ENCODE results near the gene MICU1. TPM values are rescaled to one million over a fixed set of nuclear protein-coding genes. Genes with fewer than 3 reads are reported as not detected.

MICU1 gene
- total and polyA plus RNA-seq, 2 experiments from 2014 or later = 27.5 to 52.3 TPM

DNA sequence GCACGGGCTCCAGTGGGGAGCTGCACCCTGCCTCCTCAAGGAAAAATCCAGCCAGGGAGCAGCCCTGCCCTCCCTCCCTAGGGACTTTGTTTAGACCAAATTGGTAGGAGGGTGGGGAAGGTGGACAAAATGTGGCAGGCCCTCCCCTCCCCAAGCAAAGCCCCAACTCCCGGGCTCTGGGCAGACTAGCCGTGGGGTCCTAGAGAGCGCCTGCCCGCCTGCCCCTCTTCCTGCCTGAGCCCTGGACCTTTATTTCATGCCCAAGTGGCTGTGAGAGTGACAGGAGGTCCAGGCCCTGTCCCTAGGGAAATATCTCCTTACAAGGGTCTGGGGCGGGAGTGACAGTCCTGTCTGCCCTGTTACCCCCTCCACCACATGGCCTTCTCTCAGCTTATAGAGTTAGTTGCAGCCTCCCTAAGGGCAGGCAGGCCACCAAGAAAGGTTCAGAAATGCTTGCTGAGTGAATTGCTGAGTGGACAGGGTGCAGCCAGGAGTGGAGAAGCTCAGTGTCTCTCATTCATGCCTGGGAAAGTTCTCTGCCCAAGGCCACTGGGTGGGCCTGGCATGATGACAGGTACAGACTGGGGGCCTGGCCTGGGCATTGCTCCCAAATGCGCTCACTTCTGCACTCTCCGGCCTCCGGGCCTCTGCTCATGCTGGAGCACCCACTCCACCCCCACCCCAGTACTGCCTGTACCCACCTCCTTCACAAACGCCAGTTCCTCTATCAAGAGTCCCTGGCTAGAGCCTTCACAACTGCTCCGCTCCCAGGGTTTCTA, 296.4 kb downstream of the MICU1 start:
- no peaks in the 10 kb centered on the region for H4K20me1 ChIP-seq (replicated peaks; ENCODE audit: insufficient read depth)
- TF ChIP-seq CREB1 (CRISPR knock-in tag; IDR thresholded peaks at IDR 0.05; ENCODE audit: low read depth) (no peak), ZNF331 (CRISPR knock-in tag; IDR thresholded peaks at IDR 0.05; ENCODE audit: low read depth) (no peak), EZH2phosphoT487 (IDR thresholded peaks at IDR 0.05; ENCODE audit: unreplicated experiment) (no peak), JUNB (IDR thresholded peaks at IDR 0.05; ENCODE audit: unreplicated experiment) (no peak), EZH2 (IDR thresholded peaks at IDR 0.05; ENCODE audit: low read depth, unreplicated experiment) (no peak), STAT1 (IDR thresholded peaks at IDR 0.05; ENCODE audit: unreplicated experiment) (no peak), NANOG (IDR thresholded peaks at IDR 0.05; ENCODE audit: borderline replicate concordance) (no peak), POLR2AphosphoS5 (IDR thresholded peaks at IDR 0.05; ENCODE audit: low read depth) (no peak), ZNF114 (CRISPR knock-in tag; IDR thresholded peaks at IDR 0.05) (no peak)
- TF ChIP-seq, protein P1, sequence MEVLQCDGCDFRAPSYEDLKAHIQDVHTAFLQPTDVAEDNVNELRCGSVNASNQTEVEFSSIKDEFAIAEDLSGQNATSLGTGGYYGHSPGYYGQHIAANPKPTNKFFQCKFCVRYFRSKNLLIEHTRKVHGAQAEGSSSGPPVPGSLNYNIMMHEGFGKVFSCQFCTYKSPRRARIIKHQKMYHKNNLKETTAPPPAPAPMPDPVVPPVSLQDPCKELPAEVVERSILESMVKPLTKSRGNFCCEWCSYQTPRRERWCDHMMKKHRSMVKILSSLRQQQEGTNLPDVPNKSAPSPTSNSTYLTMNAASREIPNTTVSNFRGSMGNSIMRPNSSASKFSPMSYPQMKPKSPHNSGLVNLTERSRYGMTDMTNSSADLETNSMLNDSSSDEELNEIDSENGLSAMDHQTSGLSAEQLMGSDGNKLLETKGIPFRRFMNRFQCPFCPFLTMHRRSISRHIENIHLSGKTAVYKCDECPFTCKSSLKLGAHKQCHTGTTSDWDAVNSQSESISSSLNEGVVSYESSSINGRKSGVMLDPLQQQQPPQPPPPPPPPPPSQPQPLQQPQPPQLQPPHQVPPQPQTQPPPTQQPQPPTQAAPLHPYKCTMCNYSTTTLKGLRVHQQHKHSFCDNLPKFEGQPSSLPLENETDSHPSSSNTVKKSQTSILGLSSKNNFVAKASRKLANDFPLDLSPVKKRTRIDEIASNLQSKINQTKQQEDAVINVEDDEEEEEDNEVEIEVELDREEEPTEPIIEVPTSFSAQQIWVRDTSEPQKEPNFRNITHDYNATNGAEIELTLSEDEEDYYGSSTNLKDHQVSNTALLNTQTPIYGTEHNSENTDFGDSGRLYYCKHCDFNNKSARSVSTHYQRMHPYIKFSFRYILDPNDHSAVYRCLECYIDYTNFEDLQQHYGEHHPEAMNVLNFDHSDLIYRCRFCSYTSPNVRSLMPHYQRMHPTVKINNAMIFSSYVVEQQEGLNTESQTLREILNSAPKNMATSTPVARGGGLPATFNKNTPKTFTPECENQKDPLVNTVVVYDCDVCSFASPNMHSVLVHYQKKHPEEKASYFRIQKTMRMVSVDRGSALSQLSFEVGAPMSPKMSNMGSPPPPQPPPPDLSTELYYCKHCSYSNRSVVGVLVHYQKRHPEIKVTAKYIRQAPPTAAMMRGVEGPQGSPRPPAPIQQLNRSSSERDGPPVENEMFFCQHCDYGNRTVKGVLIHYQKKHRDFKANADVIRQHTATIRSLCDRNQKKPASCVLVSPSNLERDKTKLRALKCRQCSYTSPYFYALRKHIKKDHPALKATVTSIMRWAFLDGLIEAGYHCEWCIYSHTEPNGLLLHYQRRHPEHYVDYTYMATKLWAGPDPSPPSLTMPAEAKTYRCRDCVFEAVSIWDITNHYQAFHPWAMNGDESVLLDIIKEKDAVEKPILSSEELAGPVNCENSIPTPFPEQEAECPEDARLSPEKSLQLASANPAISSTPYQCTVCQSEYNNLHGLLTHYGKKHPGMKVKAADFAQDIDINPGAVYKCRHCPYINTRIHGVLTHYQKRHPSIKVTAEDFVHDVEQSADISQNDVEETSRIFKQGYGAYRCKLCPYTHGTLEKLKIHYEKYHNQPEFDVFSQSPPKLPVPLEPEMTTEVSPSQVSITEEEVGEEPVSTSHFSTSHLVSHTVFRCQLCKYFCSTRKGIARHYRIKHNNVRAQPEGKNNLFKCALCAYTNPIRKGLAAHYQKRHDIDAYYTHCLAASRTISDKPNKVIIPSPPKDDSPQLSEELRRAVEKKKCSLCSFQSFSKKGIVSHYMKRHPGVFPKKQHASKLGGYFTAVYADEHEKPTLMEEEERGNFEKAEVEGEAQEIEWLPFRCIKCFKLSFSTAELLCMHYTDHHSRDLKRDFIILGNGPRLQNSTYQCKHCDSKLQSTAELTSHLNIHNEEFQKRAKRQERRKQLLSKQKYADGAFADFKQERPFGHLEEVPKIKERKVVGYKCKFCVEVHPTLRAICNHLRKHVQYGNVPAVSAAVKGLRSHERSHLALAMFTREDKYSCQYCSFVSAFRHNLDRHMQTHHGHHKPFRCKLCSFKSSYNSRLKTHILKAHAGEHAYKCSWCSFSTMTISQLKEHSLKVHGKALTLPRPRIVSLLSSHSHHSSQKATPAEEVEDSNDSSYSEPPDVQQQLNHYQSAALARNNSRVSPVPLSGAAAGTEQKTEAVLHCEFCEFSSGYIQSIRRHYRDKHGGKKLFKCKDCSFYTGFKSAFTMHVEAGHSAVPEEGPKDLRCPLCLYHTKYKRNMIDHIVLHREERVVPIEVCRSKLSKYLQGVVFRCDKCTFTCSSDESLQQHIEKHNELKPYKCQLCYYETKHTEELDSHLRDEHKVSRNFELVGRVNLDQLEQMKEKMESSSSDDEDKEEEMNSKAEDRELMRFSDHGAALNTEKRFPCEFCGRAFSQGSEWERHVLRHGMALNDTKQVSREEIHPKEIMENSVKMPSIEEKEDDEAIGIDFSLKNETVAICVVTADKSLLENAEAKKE (CRISPR knock-in tag; IDR thresholded peaks at IDR 0.05) = no peak
- TF ChIP-seq, protein P2, sequence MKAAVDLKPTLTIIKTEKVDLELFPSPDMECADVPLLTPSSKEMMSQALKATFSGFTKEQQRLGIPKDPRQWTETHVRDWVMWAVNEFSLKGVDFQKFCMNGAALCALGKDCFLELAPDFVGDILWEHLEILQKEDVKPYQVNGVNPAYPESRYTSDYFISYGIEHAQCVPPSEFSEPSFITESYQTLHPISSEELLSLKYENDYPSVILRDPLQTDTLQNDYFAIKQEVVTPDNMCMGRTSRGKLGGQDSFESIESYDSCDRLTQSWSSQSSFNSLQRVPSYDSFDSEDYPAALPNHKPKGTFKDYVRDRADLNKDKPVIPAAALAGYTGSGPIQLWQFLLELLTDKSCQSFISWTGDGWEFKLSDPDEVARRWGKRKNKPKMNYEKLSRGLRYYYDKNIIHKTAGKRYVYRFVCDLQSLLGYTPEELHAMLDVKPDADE (IDR thresholded peaks at IDR 0.05) = no peak
- TF ChIP-seq, protein P3, sequence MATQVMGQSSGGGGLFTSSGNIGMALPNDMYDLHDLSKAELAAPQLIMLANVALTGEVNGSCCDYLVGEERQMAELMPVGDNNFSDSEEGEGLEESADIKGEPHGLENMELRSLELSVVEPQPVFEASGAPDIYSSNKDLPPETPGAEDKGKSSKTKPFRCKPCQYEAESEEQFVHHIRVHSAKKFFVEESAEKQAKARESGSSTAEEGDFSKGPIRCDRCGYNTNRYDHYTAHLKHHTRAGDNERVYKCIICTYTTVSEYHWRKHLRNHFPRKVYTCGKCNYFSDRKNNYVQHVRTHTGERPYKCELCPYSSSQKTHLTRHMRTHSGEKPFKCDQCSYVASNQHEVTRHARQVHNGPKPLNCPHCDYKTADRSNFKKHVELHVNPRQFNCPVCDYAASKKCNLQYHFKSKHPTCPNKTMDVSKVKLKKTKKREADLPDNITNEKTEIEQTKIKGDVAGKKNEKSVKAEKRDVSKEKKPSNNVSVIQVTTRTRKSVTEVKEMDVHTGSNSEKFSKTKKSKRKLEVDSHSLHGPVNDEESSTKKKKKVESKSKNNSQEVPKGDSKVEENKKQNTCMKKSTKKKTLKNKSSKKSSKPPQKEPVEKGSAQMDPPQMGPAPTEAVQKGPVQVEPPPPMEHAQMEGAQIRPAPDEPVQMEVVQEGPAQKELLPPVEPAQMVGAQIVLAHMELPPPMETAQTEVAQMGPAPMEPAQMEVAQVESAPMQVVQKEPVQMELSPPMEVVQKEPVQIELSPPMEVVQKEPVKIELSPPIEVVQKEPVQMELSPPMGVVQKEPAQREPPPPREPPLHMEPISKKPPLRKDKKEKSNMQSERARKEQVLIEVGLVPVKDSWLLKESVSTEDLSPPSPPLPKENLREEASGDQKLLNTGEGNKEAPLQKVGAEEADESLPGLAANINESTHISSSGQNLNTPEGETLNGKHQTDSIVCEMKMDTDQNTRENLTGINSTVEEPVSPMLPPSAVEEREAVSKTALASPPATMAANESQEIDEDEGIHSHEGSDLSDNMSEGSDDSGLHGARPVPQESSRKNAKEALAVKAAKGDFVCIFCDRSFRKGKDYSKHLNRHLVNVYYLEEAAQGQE (IDR thresholded peaks at IDR 0.05; ENCODE audit: unreplicated experiment) = no peak
- TF ChIP-seq, protein P4, sequence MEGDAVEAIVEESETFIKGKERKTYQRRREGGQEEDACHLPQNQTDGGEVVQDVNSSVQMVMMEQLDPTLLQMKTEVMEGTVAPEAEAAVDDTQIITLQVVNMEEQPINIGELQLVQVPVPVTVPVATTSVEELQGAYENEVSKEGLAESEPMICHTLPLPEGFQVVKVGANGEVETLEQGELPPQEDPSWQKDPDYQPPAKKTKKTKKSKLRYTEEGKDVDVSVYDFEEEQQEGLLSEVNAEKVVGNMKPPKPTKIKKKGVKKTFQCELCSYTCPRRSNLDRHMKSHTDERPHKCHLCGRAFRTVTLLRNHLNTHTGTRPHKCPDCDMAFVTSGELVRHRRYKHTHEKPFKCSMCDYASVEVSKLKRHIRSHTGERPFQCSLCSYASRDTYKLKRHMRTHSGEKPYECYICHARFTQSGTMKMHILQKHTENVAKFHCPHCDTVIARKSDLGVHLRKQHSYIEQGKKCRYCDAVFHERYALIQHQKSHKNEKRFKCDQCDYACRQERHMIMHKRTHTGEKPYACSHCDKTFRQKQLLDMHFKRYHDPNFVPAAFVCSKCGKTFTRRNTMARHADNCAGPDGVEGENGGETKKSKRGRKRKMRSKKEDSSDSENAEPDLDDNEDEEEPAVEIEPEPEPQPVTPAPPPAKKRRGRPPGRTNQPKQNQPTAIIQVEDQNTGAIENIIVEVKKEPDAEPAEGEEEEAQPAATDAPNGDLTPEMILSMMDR (conservative IDR thresholded peaks at IDR 0.05; ENCODE audit: low read depth in 2 of 2) = no peak
- DNase-seq (ENCODE audit: low spot score) (no peak), ATAC-seq (no peak)
- no peaks in the 10 kb centered on the region for H3K9me2 ChIP-seq (ENCODE audit: insufficient read depth)
- H3K4me3 ChIP-seq = no peak overlapping the region
- no peak overlapping the region for H3K27ac ChIP-seq (ENCODE audit: low read depth)
- no peak overlapping the region for H2AFZ ChIP-seq
- Mint-ChIP-seq H3K4me1 (peaks cover 55% of the 10 kb centered on the region), H3K36me3 (ENCODE audit: low read depth) (peaks cover 15% of the 10 kb centered on the region), H3K27ac (no peak overlapping the region), H3K9me3 (no peaks in the 10 kb centered on the region; the same call in 1 of the 3 replicates), H3K4me3 (no peak overlapping the region), H3K27me3 (ENCODE audit: insufficient read depth, low read depth, poor library complexity) (peaks cover 33% of the 10 kb centered on the region)
- H3K79me2 ChIP-seq (replicated peaks; ENCODE audit: insufficient read depth) = no peaks in the 10 kb centered on the region
- no peaks in the 10 kb centered on the region for H3K27me3 ChIP-seq (ENCODE audit: insufficient read depth)
- H3K36me3 ChIP-seq (ENCODE audit: insufficient read depth) = no peaks in the 10 kb centered on the region; the same call in 1 of the 2 replicates
- H3K4me2 ChIP-seq = no peak overlapping the region
- peaks cover 14% of the 10 kb centered on the region for H3K4me1 ChIP-seq (ENCODE audit: insufficient read depth)
- H3F3A ChIP-seq (replicated peaks; ENCODE audit: low read depth) = peaks cover 16% of the 10 kb centered on the region

Measured in GM23338 (cell line).